HG02678 (cell line): Measurements from ENCODE around the gene NSRP1.
"Not testable (repeated sequence)": the region's sequence is repeated elsewhere in the genome, so short reads cannot be mapped to it uniquely, and the experiment has no call there.

Experiments
- ATAC-seq: cut with Tn5 transposase; IDR thresholded peaks from one replicate; pipeline ENCODE4 v1.9.1; 2021; ENCODE audit warnings: mild to moderate bottlenecking, moderate library complexity; ENCODE audit not compliant: unreplicated experiment

NSRP1 gene, protein sequence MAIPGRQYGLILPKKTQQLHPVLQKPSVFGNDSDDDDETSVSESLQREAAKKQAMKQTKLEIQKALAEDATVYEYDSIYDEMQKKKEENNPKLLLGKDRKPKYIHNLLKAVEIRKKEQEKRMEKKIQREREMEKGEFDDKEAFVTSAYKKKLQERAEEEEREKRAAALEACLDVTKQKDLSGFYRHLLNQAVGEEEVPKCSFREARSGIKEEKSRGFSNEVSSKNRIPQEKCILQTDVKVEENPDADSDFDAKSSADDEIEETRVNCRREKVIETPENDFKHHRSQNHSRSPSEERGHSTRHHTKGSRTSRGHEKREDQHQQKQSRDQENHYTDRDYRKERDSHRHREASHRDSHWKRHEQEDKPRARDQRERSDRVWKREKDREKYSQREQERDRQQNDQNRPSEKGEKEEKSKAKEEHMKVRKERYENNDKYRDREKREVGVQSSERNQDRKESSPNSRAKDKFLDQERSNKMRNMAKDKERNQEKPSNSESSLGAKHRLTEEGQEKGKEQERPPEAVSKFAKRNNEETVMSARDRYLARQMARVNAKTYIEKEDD

DNA sequence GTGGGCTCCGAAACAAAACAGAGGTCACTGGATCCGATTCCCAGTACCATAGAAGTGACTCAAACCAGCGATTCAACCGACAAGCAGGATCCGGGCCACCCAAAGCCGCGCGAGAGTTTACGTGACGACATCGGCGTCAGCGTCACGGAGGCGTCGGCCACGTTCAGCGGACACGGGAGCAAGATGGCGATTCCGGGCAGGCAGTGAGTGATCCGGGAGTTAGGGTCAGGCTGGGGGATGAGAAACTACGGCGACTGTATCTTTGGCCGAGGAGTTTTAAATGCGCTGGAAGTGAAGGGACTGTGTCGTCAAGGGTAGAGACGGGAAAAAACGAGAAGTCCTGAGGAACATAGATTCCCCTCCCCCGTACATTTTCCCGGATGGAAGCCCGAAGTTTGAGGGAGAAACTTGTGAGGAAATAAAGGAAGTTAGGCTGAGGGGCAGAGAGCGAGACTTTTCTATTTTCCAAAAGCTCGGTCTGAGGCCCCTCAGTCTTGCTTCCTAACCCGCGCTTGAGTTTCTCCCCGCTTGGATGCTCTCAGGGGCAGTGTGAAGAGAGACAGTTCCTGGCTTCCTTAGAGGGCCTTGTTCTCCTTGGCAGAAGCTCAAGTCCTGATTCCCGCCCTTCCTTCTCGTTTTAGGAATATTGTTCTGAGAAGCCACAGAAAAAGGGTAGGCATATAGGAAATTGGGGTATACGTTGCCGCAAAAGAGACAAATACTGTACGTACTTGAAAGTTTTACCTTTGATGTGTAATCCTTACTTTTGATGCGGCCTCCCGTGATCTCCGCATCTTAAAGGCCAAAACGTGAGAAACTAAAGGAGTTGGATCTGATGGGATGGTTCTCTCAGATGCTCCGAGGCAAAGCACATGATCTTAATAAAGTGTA, at the start of gene NSRP1:
NSRP1 (plus strand) TSS at position 156 of the 891 bp plus-strand sequence; CDS start at position 184, 28 bp downstream.
- ATAC-seq = peak; percentile 87

GRCh38 chr17:30068465-30068864, 48.2 kb upstream of the NSRP1 start:
- ATAC-seq = no peak

DNA sequence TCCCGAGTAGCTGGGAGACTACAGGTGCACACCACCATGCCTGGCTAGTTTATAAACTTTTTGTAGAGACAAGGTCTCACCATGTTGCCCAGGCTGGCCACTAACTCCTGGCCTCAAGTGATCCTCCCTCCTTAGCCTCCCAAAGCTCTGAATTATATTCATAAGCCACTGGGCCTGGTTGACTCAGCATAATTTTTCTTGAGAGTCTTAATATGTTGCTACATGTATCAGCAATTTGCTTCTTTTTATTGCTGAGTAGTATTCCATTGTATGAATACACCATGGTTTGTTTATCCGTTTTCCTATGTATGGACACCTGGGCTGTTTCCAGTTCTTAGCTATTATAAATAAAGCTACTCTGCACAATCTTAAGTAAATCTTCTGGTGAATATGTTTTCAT, 42.4 kb upstream of the NSRP1 start:
- no peak for ATAC-seq

- ATAC-seq = no peak
Observed at GRCh38 chr17:30074730-30075129, 41.9 kb upstream of the NSRP1 start.

- no peak for ATAC-seq
Observed at GRCh38 chr17:30082773-30083172, 33.8 kb upstream of the NSRP1 start.

DNA sequence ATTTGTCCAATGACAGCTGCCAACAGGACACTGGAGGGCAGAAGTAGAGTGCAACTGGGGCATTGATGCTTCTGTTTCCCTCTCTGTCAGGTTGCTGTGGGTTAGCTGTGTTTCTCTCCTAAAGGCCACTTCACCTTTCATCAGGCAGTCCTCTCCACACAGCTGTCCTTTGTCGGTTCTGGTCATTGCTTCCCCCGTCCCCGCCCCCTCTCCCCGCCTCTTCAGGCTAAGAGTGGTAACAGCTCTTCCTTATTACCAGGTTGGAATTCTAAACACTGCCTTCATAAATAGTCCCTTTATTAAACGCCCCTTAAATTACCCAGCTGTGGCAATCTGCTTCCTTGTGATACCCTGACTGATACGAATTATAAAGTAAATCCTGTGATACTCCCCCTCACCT, 31.8 kb upstream of the NSRP1 start:
- no peak for ATAC-seq

GRCh38 chr17:30086896-30087295, 29.7 kb upstream of the NSRP1 start:
- ATAC-seq = no peak

- not testable (repeated sequence) for ATAC-seq
Observed at GRCh38 chr17:30087431-30087830, 29.2 kb upstream of the NSRP1 start.

- no peak for ATAC-seq
Observed at GRCh38 chr17:30091121-30091670, 25.4 kb upstream of the NSRP1 start.

DNA sequence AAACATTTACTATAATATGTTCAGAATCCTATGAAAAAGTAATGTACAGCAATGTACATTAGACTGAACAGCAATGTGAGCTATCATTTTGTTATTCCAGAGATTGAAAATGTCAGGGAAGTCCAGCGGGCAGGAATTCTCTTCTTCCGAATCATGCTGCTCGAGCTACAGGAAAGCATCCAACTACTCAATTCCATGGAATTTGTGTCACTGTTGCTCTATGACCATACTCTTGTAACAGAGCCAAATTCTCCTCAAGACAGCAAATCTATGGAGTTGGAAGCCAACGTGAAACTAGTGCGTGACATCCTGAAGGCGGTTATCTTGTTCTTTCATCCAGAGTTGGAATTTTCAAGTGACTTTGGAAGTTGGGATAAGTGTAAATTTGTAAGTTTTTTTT, 24.8 kb upstream of the NSRP1 start:
- no peak for ATAC-seq

DNA sequence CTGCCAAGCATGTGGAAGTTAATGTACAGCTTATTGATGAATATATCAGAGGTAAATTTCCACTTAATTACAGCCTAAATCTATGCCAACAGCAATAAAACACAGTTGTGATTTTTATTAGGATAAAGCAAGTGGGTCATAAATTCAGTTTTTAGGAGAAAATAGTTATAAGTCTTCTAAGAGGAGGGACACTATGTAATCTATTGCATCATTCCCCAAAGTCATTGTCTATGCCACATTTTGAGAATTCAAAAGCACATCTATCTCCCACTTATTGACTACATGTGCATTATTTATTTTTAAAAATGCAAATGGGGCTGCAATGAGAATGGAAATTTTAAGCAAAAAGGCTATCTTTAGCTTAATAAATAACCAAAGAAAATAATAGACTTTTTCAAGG, 23.7 kb upstream of the NSRP1 start:
- no peak for ATAC-seq

- ATAC-seq = no peak
Observed at GRCh38 chr17:30093463-30094147, 23.0 kb upstream of the NSRP1 start.

GRCh38 chr17:30095507-30096244, 20.9 kb upstream of the NSRP1 start:
- no peak for ATAC-seq

- ATAC-seq = no peak
Observed at GRCh38 chr17:30101686-30102390, 14.8 kb upstream of the NSRP1 start.

DNA sequence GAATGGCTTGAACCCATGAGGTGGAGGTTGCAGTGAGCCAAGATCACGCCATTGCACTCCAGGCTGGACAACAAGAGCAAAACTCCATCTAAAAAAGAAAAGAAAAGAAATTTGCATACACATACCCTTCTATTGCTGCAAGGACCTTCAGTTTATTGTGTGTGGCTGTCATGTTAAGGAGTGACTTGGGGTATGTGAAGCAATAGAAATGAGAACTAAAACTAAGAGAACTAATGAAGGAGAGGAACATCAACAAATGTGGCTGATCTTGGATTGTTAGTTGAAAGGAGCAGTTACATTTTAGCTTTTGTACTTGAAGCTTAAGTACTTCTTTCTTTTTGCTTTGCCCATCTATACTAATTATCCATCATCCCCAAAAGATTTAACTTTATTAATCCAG, 12.7 kb upstream of the NSRP1 start:
- ATAC-seq = no peak

DNA sequence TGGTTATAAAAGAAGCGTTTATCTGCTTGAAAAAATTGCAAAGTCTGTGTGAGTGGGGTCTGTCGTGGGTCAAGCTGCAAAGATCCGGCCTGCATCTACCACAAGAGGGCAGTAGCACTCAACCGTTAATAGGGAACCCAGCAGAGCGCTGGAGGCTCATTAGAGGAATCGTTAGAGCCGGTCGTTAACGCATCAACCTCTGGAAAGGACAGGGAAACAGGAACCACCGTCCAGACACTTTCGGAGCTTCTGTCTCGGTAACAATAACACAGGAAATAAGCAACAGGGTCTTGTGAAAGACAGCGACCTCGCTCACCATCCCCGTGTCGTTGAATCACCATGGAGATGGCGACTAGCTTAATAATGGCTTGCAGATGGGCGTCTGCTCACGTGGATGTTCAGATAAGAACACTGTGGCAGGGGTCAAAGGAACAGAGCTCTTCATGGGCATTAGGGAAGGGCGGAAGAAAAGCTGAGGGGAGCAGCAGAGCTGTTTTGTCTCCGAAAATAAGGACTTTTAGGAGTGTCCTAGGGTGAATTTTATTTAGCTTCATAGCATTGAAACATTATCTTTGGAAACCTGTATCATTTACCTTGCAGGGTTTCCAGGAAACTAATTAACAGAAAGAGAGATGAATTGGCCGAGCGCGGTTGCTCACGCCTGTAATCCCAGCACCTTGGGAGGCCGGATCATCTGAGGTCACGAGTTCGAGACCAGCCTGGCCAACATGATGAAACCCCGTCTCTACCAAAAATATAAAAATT, 11.9 kb upstream of the NSRP1 start:
- peak; percentile 72 for ATAC-seq

DNA sequence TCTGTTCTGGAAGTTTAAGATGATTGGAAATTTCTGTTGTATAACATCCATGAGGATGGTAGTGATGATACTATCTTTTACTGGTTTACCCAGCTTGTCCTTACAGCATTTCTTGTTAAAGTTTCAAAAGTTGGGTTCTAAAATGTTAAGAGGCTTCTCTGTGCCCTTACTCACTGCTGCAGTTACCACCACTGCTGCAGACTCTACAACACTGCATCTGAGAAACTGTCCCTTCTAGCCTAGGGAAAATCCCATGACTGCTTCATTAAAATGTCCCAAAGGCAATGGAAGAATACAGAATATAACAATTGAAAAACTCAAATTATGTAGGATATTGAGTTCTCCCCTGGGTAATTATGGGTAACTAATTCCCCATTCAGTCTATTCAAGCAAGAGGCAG, 3.8 kb upstream of the NSRP1 start:
- ATAC-seq = no peak

DNA sequence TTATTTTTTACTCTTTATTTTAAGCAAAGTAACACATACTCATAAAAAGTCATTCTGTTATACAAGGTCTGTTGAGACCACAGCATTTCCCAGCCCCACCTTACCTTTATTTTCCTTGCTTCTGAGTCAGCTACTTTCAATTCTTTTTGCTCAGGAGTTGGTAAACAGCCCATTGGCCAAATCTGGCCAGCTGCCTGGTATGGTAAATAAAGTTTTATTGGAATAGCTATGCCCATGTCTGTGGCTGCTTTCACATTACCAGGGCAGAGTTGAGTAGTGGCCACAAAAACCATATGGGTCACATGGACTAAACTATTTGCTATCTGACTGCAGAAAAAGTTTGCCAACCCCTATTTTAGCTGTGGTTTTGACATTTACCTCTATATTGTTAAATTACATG, 3.4 kb upstream of the NSRP1 start:
- ATAC-seq = no peak

- ATAC-seq = peak; percentile 10
Observed at GRCh38 chr17:30116345-30116660, 313 bp upstream of the NSRP1 start.
